ENCODE results near the gene PRDM7.
"Not testable (repeated sequence)": the region's sequence is repeated elsewhere in the genome, so short reads cannot be mapped to it uniquely, and the experiment has no call there.

PRDM7 gene

DNA sequence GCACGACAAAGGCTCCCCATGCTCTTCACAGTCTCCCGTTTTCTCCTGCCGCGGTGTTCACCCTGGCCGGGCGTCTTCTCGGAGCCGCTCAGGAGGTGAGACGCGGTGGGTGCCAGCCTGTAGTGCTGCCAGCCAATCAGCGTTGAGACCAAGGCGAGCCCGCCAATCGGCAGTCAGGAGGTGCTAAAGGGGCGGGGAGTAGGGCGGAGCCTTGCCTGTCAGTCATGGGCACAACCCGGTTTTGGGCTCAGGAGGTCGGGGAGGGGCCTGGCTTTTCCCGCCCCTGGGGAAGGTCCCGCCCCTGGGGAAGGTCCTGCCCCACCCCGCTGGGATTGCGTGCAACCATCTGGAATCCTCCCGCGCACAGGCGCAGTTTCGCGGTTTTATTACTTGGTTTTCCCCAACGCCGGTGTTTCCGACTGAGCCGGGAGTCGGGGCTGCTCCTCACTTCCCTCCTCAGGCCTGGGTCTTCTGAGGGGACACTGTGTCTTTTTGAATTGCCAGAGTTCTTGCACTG is at the start of gene PRDM7:
Gene PRDM7 (minus strand): TSS at position 92 of the 517 bp plus-strand sequence. CDS start 1,421 bp downstream, outside the sequence.
- DNase-seq (ENCODE audit: low spot score): peak; percentile 77

DNA sequence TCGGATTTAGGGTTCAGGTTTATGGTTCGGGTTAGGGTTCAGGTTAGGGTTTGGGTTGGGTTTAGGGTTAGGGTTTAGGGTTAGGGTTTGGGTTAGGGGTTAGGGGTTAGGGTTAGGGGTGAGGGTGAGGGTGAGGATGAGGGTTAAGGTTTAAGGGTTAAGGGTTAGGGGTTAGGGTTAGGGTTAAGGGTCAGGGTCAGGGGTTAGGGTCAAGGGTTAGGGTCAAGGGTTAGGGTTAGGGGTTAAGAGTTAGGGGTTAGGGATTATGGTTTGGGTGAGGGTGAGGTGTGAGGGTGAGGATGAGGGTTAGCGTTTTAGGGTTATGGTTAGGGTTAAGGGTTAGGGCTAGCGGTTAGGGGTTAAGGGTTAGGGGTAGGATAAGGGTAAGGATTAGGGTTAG is 44.7 kb upstream of the PRDM7 start:
- DNase-seq (ENCODE audit: low spot score): not testable (repeated sequence)

DNA sequence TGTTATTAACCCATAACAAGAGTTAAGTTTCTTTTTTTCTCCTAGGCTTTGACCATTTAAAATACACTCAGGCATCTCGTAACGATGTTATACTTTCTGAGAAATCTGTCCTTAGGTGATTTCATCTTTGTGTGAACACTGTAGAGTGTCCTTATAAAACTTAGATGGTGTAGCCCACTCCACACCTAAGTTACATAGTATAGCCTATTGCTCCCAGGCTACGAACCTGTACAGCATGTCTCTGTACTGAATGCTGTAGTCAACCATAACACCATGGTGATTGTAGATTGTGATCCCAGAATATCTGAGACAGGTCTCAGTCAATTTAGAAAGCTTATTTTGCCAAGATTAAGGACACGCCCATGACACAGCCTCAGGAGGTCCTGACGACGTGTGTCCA is 30.5 kb upstream of the PRDM7 start:
- DNase-seq (ENCODE audit: low spot score): not testable (repeated sequence)

DNA sequence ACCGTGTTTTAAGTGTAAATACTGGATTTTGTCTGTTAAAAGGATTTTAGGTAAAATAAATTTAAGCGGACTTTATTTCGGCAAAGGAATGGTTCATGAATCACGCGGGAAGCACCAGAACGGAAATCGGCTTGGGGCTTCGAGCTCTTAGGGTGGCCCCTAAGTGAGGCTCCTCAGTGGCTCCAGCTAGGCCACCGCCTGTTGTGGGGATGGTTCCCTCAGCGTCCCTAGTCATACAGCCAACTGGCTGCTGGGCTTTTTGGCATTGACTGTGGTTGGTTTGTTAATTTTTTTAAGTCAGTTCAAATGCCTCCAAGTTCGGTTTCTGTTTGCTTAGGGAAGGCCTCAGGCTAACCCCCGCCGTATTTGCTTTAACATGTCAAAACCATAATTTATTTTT is 29.9 kb upstream of the PRDM7 start:
- DNase-seq (ENCODE audit: low spot score): not testable (repeated sequence)

DNA sequence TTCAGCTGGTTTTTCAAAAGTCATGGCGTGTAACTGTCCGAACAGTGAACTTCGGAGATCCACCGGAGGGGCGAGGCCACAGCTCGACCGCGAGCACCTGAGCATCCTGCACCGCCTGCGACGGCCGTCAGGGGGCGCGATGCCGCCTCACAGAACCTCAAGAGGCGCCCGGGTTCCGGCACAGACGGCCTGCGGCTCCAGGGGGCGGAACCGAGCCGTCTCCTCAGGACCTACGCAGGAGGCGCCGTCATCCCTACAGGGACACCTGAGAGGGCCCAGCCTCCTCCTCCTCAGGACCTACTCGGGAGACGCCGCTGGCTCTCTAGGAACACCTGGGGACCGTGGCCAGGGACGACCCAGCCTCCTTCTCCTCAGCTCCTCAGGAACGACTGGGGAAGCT is 29.1 kb upstream of the PRDM7 start:
- not testable (repeated sequence) for DNase-seq (ENCODE audit: low spot score)

DNA sequence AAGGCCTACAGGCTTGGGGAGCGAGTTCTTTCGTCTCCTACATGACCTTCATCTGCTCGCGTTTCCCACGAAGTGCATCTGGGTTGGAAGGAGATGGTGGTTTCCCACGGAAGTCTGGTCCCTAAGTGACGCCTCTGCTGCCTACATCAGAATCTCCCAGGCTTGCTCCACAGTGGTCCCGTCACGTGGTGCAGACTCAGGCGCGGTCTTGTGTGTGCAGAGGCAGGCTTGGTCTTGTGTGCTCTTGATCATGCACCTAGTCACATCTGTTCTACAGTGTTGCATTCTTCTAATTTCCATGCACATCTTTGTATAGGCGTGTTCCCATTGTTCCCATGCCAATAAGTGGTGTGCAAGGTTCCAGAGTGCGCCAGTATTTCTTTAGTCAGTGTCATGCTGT is 27.6 kb upstream of the PRDM7 start:
- not testable (repeated sequence) for DNase-seq (ENCODE audit: low spot score)

DNA sequence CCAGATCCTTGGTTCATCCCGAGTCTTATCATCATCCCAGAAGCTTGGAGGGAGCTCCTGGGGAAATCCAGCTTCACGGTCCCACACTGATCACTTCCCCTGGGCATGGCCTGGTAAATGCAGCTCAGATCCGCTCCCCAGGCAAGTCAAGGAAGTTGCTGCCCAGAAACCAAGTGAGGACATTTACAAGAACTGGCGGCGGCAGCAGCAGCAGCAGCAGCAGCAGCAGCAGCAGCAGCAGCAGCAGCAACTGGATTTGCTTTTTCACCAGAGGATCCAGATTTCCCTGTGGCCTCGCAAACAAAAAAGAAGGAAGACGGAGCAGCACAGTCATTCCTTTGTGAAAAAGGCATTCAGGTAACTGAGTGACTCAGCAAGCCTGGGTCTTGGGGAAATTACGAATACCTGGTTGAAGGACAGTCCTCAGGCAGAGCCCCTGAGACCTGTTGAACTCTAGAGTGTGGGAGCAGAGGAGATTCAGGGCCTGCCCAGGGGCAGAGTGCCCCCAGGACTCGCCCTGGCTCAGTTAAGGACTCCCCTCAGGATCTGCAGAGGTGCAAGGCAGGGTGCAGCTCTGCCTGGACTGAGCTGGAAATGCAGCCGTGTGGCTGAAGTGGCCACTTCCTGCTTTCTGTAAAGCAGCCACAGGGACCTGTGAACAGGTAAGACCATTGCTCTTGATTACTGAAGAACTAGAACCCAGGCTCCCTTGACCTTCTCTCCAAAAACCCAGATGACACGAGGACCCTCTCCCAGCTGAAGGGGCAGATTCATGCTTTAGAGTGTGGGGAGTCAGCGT is 25.2 kb upstream of the PRDM7 start:
- DNase-seq (ENCODE audit: low spot score): not testable (repeated sequence)

DNA sequence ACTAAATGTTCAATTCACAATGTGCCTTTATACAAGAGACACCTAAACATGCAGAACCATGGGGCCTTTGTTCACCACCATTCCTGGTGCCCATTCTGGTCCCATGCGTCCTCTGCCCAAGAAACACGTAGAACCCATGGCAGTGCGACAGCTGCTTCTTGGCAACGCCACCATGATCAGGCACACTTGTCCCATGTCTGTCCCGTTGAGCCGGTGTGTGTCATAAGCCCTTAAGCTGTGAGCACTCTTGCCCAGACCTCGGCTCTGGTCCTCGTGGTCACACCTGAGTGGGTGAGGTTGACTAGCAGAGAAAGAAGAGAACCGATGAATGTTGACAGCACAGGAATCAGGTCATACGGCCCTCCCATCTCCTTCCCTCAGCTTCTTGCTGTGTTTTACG is 24.2 kb upstream of the PRDM7 start:
- DNase-seq (ENCODE audit: low spot score): not testable (repeated sequence)

DNA sequence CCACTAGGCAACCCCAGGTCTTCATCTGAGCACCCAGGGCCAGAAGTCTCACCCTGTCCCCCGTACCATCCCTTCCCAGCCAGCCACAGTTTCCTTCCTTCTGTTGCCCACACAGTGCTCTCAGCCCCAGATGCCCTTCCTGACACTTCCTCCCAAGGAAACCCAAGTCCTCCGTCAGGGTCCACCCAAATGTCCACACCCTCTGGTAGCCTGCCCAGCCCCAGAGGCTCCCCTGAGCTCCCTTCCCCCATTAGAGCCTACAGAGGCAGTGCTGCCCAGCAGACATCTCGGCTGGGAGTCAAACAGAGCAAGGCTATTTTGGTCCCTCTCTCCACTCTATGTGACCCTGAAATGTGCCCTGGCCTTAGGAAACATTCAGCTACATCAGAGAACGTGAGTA is 23.7 kb upstream of the PRDM7 start:
- DNase-seq (ENCODE audit: low spot score): not testable (repeated sequence)

DNA sequence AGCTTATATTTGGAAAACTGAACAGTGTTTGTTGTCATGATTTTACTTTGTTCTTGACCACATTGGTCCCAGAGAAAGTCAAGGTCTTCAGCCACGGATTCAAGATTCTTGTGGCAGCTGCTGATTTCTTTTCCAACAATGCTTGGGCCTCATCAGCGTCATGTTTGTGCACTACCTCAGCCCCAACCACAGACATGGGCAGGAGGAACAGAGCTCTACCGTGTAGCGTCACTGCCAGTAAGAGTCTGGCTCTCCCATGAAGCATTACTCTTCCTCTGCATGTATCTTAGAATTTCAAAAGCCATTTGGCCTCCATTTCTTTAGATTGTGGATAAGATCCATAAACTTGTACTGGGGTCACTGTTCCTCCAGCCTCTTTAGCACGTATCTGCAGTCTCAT is 23.1 kb upstream of the PRDM7 start:
- DNase-seq (ENCODE audit: low spot score): not testable (repeated sequence)

DNA sequence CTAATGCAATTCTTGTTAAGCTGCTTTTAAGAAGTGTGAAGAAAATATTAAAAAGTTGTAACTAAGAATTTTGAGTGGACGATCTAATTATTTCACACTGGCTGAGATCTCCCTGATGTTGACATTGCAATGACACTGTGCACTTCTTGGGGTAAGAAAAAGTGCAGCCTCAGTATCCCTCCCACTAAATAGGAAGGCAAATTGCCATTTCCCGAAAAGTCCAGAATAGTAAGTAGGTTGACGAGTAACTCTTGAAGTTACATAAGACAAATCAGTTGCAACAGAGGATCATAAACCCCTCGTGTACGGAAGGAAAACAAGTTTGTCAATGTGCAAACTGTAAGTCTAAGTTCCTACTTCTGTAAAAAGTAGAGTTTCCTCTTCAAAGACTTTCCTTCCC is 21.8 kb upstream of the PRDM7 start:
- DNase-seq (ENCODE audit: low spot score): not testable (repeated sequence)

DNA sequence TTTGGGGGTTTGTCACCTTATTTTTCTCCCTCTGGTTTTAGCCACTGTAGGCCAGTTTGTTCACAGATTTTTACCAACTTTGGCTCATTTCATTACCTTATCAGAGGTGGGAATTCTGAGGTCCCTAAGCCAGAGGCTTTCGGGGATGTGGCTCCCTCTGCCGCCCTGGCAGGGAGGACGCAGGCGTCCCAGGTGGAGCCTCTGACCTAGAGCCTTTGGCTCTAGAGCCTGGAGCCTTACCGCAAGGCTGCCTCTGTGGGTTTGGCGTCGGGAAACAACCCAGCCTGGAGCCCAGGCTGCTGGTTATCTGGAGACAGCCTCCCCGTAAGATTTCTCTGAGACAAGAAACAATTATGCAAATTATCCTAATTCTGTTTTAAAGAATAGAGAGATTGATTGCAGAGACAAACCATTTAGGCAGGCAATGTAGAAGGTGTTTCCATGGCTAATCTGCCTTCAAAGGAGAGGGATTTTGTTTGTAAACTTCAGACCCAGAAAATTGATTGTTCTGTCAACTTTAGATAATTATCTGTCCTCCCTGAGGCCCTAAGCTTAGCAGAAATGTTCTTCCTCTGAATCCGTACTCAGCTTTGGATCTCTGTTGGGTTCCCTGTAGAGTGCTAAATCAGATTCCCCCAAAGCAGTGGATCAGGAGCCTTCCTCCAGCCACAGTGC is 20.0 kb upstream of the PRDM7 start:
- not testable (repeated sequence) for DNase-seq (ENCODE audit: low spot score)

DNA sequence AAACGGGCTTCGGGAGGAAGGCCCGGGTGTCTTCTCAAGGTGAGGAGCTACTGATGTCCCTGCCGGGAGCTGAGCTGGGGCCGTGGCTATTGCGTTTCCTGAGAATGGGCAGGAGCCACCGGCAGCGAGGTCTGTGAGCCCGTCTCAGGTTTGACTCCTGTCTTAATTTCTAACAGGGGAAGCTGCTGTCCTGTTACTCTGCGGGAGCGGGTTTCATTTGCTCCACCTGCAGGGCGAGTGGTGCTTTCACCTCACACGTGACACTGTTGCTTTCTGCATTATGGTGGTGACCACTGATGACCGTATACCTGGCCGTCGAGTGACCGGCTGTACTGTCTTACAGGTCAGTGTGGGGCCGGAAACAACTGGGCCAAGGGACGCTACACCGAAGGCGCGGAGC is 17.7 kb upstream of the PRDM7 start:
- not testable (repeated sequence) for DNase-seq (ENCODE audit: low spot score)

DNA sequence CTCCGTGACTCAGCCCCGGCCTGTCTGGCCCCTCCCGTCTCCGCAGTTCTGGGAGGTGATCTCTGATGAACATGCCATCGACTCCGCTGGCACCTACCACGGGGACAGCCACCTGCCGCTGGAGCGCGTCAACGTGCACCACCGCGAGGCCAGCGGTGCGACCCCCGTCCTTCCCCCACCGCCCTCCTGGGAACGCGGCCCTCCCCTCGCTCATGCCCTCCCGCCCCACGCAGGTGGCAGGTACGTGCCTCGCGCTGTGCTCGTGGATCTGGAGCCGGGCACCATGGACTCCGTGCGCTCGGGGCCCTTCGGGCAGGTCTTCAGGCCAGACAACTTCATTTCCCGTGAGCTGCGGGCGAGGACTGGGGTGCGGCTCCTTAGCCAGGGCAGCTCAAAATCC is 17.2 kb upstream of the PRDM7 start:
- DNase-seq (ENCODE audit: low spot score): not testable (repeated sequence)

DNA sequence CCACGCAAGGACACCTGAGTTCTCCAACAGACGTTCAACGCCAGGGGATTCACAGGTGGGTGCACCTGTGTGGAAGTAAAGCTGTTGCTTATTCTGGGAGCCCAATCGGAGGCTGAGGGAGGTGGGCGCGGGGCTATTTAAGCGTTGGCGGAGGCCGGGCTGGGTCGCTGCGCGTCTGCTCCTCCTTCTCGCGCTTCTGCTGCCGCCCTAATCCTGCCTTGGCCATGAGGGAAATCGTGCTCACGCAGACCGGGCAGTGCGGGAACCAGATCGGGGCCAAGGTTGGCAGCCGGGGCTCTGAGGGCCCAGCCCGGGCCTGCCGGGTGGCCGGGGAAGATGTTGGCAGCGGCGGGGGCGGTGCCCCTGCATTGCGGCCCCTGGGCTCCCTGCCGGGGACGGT is 16.7 kb upstream of the PRDM7 start:
- DNase-seq (ENCODE audit: low spot score): not testable (repeated sequence)

DNA sequence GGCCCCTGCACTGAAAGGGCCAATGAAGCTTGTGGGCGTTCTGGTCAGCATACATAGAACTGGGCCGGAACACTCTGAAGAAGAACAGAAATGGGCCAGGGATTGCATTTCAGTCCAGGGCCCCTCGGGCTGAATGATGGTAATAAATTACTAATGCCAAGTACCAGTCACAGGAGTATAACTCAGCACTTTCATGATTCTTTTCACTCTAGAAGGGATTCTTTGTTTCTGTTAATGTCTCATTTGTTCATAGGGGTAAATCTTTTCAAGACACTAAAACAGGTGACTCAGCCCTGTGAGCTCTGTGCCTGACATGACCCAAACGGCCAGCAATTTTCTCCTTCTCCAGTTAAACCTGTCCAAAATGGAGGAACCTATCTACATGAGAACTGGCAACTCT is 15.7 kb upstream of the PRDM7 start:
- not testable (repeated sequence) for DNase-seq (ENCODE audit: low spot score)

DNA sequence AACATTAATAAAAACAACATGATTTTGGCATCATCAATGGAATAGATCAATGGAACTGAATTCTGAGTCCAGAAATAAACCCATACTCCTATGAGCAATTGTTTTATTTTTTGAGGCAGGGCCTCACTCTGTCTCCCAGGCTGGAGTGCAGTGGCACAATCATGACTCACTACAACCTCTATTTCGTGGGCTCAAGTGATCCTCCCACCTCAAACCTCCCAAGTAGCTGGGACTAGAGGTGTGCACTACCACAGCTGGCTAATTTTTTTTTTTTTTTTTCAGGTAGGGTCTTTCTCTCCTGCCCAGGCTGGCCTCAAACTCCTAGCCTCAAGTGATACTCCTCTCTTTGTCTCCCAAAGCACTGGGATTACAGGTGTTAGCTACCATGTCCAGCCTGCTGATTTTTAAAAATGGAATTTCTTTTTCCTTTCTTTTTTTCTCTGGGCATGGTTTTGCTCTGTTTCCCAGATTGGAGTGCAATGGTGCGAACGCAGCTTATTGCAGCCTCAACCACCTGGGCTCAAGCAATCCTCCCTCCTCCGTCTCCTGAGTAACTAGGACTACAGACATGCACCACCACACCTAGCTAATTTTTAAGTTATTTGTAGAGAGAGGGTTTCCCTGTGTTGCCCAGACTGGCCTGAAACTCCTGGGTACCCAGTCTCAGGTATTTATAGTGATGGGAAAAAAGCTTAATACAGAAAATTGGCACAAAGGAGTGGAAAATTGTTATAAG is 7.3 kb upstream of the PRDM7 start:
- no peak for DNase-seq (ENCODE audit: low spot score)

DNA sequence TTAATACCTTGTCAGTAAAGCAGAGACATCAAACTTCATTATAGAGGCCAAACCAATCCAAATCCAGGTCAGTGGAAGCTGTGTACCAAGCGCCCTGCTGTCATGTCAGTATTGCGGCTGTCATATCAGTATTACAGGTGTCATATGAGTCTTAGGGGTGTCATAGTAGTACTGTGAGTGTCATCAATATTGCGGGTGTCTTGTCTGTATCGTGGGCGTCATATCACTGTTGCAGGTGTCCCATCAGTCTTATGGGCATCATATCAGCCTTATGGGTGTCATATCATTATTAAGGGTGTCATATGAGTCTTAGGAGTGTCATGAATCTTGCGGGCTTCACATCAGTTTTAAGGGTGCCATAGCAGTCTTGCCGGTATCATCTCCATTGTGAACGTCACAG is 6.0 kb upstream of the PRDM7 start:
- no peak for DNase-seq (ENCODE audit: low spot score)

DNA sequence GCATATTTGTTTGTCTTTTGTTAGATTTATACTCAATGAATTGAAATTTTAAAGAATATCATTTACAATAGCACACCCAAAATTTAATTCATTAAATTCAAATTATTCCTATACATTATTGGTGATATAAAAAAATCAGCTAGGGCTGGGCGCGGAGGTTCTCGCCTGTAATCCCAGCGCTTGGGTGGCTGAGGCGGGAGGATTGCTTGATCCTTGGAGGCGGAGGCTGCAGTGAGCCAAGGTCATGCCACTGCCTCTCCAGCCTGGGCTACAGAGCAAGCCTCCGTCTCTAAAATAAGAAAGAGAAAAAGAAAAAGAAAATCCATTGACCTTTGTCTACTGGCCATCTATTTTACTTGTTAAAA is 4.5 kb upstream of the PRDM7 start:
- no peak for DNase-seq (ENCODE audit: low spot score)

DNA sequence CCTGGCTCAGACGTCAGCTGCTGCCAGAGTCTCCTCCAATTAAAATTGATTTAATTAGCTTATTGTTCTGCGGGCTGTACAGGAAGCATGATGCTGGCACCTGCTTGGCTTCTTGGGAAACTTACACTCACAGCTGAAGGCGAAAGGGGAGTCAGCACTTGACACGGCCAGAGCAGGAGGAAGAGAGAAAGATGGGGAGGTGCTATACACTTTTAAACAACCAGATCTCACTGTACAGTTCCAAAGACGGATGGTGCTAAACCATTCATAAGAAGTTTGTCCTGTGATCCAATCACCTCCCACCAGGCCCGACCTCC is 1.4 kb upstream of the PRDM7 start:
- no peak for DNase-seq (ENCODE audit: low spot score)

DNA sequence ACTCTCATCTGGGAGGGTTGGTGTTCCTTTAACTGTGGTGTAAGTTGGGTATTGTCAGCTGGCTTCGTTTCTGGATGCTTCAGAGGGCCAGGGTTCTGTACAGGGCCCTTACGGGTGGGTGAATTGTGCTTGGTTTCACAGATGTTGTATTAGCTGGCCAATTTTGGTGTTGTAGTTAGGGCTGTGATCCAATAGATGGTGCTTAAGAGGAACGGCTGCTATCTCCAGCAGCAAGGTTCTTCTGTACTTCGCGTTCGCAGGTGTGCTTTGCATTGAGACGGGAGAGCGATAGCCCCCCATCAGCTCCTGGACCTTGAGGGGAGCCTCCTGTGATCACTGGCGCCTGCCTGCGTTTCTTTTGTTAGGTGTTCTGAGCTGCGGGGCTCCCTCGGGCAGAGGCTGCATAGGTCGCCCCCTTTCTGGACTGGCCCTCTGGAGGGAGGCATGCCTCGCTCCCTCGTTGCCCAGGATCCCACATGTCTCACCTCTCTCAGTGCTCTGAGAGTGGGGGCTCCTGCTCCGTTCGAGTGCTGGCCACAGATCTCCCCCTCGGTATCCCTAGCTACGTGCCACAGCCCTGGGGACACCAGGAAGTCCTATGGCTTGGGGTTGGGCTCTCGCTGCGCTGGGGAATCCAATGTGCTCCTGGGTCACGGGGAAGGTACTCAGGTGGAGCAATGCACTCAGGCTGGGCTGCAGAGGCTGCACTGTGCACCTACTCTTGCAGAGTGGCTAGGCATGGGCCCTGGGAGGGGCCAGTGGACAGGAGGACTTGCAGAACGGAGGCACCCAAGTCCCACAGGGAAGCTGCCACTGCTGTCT is 837 bp upstream of the PRDM7 start:
- DNase-seq (ENCODE audit: low spot score): no peak
